Measurements from ENCODE around the gene CHST9.

DNA sequence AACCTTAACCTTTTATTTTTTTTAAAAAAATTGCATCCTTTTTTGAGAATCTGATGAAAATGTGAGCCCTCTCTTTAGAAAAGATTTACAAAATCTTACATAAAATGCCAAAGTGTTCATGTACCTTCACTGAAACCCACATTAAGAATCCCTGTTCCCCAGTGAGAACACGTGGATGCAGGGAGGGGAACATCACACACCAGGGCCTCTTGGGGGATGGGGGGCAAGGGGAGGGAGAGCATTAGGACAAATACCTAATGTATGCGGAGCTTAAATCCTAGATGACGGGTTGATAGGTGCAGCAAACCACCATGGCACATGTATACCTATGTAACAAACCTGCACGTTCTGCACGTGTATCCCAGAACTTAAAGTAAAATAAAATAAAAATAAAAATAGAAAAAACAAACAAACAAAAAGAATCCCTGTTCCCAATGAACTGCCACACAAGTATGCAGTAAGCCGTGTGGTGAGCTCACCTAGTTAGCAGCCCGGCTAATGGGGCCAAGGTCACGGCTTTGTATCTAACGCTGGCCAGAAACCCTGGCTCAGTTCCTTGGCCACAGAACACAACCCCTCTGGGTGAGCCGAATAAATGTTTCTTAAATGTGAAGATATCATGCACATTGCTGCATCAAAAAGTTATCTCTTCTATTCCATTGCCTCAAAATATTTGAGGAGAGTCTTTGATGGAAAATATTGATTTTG lies 41.4 kb downstream of the CHST9 start:
- TF ChIP-seq, protein P1, sequence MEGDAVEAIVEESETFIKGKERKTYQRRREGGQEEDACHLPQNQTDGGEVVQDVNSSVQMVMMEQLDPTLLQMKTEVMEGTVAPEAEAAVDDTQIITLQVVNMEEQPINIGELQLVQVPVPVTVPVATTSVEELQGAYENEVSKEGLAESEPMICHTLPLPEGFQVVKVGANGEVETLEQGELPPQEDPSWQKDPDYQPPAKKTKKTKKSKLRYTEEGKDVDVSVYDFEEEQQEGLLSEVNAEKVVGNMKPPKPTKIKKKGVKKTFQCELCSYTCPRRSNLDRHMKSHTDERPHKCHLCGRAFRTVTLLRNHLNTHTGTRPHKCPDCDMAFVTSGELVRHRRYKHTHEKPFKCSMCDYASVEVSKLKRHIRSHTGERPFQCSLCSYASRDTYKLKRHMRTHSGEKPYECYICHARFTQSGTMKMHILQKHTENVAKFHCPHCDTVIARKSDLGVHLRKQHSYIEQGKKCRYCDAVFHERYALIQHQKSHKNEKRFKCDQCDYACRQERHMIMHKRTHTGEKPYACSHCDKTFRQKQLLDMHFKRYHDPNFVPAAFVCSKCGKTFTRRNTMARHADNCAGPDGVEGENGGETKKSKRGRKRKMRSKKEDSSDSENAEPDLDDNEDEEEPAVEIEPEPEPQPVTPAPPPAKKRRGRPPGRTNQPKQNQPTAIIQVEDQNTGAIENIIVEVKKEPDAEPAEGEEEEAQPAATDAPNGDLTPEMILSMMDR (IDR thresholded peaks at IDR 0.05; ENCODE audit: poor library complexity, severe bottlenecking), result no peak
- no peak for TF ChIP-seq TAF1 (IDR thresholded peaks at IDR 0.05; ENCODE audit: low read depth)
- no peak for TF ChIP-seq POLR2AphosphoS5 (IDR thresholded peaks at IDR 0.05)
- no peak for TF ChIP-seq EP300 (conservative IDR thresholded peaks at IDR 0.05; ENCODE audit: poor library complexity, severe bottlenecking)
- TF ChIP-seq, protein P2, sequence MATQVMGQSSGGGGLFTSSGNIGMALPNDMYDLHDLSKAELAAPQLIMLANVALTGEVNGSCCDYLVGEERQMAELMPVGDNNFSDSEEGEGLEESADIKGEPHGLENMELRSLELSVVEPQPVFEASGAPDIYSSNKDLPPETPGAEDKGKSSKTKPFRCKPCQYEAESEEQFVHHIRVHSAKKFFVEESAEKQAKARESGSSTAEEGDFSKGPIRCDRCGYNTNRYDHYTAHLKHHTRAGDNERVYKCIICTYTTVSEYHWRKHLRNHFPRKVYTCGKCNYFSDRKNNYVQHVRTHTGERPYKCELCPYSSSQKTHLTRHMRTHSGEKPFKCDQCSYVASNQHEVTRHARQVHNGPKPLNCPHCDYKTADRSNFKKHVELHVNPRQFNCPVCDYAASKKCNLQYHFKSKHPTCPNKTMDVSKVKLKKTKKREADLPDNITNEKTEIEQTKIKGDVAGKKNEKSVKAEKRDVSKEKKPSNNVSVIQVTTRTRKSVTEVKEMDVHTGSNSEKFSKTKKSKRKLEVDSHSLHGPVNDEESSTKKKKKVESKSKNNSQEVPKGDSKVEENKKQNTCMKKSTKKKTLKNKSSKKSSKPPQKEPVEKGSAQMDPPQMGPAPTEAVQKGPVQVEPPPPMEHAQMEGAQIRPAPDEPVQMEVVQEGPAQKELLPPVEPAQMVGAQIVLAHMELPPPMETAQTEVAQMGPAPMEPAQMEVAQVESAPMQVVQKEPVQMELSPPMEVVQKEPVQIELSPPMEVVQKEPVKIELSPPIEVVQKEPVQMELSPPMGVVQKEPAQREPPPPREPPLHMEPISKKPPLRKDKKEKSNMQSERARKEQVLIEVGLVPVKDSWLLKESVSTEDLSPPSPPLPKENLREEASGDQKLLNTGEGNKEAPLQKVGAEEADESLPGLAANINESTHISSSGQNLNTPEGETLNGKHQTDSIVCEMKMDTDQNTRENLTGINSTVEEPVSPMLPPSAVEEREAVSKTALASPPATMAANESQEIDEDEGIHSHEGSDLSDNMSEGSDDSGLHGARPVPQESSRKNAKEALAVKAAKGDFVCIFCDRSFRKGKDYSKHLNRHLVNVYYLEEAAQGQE (IDR thresholded peaks at IDR 0.05; ENCODE audit: borderline replicate concordance), result no peak
- TF ChIP-seq EZH2 (IDR thresholded peaks at IDR 0.05; ENCODE audit: borderline replicate concordance, insufficient read depth, low read length, poor library complexity, severe bottlenecking), result no peak
- TF ChIP-seq RAD21 (conservative IDR thresholded peaks at IDR 0.05), result no peak
- no peak for TF ChIP-seq MXI1 (conservative IDR thresholded peaks at IDR 0.05; ENCODE audit: poor library complexity, severe bottlenecking)

Measured in neural cell (in vitro differentiated cells).